ENCODE results near the gene SCARB2.

GRCh38 chr4:76178296-76178695 lies 35.3 kb downstream of the SCARB2 start:
- TF ChIP-seq, protein P1, sequence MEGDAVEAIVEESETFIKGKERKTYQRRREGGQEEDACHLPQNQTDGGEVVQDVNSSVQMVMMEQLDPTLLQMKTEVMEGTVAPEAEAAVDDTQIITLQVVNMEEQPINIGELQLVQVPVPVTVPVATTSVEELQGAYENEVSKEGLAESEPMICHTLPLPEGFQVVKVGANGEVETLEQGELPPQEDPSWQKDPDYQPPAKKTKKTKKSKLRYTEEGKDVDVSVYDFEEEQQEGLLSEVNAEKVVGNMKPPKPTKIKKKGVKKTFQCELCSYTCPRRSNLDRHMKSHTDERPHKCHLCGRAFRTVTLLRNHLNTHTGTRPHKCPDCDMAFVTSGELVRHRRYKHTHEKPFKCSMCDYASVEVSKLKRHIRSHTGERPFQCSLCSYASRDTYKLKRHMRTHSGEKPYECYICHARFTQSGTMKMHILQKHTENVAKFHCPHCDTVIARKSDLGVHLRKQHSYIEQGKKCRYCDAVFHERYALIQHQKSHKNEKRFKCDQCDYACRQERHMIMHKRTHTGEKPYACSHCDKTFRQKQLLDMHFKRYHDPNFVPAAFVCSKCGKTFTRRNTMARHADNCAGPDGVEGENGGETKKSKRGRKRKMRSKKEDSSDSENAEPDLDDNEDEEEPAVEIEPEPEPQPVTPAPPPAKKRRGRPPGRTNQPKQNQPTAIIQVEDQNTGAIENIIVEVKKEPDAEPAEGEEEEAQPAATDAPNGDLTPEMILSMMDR (IDR thresholded peaks at IDR 0.05) = no peak
- no peak for TF ChIP-seq ZFX (IDR thresholded peaks at IDR 0.05; ENCODE audit: borderline replicate concordance)

Data from 22Rv1 (cell line).